Suppressor macrophage (primary cell): ENCODE data around the gene ELP5.

Experiments
- DNase-seq, 4 experiments: peaks; one replicate each; pipeline ENCODE4 v3.0.0-alpha.2; 2020 to 2022

The ELP5 gene

DNA sequence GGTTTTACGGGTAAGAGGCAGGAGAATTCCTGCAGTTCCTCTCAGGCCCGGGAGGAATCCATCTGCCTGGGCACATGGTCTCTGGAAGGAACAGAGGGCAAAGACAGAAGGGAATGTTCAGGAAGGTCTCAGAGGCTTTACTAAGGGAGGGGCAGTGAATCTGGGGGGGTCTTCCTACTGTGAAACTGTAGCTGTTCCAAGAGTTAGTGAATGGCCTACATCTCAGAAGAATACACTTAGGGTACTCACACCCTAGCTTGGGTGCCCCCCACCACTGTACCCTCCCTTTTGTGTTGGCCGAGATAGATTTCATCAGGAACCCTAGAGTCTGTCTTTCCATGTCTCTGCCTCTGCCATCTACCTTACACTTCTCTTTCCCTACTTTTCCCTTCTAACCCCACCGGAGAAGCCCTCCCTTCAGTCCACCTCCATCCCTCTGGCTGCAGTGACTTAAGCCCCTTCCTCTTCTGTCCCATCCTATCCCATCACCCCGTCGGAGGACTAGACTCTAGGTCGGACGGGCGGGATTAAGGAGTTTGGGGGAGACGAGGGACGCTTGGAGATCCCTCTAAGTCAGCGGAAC lies 32.7 kb upstream of the ELP5 start:
- peak in 3 of 4 experiments; percentile 19 to 27 (median 23) for DNase-seq

DNA sequence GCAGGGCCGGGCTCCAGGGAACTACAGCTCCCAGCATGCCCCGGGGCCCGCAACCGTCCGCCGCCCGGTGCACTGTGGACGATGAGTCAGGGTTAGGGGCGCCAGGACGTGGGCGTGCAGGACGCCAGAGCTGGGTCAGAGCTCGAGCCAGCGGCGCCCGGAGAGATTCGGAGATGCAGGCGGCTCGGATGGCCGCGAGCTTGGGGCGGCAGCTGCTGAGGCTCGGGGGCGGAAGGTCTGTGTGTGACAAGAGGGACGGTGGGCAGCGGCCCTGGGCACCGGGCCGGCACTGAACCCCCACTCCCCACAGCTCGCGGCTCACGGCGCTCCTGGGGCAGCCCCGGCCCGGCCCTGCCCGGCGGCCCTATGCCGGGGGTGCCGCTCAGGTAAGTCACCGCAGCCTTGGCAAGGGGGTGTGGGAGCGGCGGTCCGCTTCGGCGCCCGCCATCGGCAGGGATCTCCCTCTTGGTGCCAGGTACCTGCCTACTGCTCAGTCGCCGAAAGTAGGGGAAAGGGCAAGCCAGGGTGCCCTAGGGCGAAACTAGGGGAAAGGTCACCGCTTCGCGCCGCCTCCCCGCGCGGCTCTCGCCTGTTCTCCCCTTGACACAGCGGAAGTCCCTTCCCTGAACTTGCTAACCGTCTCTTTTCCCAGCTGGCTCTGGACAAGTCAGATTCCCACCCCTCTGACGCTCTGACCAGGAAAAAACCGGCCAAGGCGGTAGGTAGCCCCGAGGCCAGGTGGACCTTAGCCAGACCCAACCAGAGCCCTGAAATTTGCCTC lies 32.0 kb upstream of the ELP5 start, which contains the start of the genes ACADVL and DLG4:
ACADVL (plus strand) TSS at position 127 of the 781 bp plus-strand sequence; CDS start at position 174, 47 bp downstream.
DLG4 (minus strand) TSS at position 25 of the 781 bp plus-strand sequence.
- DNase-seq, result peak; percentile 86 to 93 (median 92)

DNA sequence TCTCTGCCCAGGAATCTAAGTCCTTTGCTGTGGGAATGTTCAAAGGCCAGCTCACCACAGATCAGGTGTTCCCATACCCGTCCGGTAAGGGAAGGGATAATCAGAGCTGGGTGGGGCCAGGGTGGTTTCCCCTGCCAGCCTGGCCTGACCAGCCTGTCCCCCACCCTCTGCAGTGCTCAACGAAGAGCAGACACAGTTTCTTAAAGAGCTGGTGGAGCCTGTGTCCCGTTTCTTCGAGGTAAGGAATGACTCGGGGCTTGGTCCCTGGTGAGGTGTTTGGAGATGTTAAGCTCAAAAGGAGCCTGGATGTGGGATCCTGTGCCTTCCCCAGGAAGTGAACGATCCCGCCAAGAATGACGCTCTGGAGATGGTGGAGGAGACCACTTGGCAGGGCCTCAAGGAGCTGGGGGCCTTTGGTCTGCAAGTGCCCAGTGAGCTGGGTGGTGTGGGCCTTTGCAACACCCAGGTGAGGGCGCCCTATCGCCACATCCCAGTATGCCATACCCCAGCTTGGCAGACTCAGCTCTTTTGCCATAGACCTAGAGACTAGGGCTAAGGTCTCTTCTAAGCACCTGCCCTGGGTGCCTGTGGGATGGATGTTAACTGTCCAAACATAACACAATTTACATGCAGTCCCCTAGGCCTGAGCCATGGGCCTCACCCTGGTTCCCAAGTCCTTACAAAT lies 31.3 kb upstream of the ELP5 start:
- peak; percentile 58 to 79 (median 66) for DNase-seq

DNA sequence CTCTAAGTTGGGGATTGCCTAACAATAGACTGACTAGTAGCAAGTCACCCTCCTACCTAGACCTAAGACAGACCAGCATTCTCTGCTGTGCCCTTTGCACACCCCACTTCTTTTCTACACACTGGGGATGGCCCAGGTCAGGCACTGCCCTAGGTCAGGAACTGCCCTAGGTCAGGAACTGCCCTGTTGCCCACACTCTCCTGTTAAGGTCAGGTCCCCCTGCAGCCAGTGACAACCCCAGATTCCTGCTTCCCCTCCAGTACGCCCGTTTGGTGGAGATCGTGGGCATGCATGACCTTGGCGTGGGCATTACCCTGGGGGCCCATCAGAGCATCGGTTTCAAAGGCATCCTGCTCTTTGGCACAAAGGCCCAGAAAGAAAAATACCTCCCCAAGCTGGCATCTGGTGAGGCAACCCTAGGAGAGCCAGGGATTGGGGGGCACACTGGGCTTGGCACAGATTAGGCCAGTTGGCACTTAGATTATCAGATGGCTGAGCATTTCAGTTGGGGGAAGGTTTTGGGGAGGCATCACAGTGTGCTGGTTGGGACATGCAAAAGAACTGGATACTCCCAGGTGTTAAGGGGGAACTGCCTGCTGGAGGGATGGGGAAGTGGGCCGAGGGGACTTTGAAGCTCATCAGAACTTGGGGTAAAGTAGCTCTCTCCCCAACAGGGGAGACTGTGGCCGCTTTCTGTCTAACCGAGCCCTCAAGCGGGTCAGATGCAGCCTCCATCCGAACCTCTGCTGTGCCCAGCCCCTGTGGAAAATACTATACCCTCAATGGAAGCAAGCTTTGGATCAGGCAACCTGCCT lies 30.5 kb upstream of the ELP5 start:
- no peak for DNase-seq

DNA sequence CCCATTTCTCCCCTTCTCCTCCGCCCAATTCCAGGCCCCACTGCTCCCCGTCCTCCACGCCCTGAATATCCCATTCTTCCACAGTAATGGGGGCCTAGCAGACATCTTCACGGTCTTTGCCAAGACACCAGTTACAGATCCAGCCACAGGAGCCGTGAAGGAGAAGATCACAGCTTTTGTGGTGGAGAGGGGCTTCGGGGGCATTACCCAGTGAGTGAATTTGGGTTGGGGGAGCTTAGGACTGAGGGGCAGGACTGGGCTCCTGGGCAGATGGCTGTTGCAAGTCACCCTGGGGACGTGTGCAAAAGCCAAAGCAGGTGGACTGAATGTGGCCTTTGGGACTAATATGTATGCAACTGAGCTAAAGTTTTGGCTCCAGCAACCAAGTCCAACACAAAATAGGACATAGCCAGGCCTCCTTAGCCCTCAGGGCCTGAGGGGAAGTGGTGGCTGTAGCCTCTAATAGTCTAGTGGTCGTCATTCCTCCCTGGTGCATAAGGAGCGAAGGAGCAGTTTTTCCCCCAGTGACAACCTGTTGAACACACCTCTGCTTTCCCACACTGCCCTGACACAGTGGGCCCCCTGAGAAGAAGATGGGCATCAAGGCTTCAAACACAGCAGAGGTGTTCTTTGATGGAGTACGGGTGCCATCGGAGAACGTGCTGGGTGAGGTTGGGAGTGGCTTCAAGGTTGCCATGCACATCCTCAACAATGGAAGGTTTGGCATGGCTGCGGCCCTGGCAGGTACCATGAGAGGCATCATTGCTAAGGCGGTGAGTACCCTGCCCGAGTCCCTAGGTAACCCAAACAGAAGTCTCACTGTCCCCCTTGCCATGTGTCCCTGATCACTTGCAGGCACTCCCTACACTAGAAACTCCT lies 29.7 kb upstream of the ELP5 start:
- no peak for DNase-seq

DNA sequence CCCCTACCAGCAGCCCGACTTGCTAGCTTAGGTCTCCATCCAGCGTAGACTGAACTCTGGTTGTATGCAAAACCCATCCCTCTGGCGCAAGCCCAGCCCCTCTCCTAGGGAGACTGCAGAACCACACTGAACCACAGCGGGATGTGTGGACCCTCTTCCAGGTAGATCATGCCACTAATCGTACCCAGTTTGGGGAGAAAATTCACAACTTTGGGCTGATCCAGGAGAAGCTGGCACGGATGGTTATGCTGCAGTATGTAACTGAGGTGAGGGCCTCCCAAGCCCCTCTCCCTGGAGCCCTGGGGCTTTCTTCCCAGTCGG lies 29.1 kb upstream of the ELP5 start:
- no peak for DNase-seq

DNA sequence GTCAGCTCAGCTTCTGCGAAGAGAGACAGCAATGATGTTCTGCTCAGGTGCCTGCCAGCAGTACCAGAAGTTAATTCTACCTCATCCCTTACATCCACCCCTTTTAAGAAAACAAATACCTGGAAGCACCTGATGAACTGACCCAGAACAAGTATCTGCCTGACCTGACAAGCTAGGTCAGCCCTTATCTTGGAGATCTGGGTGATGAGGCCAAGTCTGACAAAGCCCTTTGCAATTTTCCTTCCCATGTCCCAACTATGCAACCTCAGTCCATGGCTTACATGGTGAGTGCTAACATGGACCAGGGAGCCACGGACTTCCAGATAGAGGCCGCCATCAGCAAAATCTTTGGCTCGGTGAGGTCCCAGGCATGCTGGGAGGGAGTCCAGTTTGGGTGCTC lies 28.6 kb upstream of the ELP5 start:
- no peak for DNase-seq

DNA sequence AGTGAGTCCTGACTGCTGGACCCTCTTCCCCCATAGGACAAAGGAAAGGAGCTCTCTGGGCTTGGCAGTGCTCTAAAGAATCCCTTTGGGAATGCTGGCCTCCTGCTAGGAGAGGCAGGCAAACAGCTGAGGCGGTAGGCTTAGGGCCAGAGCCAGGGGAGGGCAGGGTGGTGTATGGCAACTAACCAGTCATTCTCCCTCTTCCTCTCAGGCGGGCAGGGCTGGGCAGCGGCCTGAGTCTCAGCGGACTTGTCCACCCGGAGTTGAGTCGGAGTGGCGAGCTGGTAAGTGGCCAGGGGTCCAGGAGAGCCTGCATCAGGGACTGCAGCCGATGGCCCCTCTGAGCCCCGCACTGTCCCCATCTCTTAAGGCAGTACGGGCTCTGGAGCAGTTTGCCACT lies 27.9 kb upstream of the ELP5 start:
- no peak for DNase-seq

DNA sequence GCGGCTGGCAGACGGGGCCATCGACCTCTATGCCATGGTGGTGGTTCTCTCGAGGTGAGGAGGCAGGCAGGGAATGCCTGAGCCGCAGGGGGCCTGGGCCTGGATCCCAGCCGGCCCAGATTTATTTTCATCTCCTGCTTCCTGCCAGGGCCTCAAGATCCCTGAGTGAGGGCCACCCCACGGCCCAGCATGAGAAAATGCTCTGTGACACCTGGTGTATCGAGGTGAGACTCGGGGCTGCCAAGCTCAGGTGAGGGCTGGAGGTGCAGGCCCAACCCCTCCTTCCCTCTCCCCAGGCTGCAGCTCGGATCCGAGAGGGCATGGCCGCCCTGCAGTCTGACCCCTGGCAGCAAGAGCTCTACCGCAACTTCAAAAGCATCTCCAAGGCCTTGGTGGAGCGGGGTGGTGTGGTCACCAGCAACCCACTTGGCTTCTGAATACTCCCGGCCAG lies 27.3 kb upstream of the ELP5 start:
- no peak for DNase-seq

DNA sequence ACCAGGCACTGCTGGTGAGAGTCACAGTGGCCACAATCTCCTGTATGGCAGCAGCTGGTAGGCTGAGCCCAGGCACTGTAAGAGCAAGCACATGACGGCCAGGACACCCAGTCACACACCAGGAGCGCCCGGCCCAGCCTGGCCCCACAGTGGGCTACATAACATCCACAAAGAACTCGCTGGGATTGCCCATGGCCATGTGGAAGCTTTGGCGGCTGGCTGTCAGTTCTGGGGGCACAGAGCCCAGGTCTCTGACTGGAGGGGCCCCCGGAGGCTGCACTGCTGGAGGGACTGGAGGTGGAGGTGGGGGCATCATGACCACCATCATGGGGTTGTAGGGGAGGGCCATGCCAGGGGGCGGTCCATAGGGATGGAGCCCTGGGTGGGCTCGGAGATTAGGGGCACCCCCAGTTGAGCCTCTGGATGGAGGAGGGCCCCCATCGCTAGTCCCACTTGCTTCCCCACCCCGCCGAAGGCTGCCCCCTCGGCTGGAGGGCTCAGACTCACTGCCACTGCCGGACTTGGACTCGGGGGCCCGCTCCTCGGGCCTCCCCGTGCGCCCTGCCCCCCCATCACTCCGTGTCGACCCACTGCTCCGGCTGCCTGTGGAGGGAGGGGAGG lies 26.2 kb upstream of the ELP5 start:
- DNase-seq, result no peak

DNA sequence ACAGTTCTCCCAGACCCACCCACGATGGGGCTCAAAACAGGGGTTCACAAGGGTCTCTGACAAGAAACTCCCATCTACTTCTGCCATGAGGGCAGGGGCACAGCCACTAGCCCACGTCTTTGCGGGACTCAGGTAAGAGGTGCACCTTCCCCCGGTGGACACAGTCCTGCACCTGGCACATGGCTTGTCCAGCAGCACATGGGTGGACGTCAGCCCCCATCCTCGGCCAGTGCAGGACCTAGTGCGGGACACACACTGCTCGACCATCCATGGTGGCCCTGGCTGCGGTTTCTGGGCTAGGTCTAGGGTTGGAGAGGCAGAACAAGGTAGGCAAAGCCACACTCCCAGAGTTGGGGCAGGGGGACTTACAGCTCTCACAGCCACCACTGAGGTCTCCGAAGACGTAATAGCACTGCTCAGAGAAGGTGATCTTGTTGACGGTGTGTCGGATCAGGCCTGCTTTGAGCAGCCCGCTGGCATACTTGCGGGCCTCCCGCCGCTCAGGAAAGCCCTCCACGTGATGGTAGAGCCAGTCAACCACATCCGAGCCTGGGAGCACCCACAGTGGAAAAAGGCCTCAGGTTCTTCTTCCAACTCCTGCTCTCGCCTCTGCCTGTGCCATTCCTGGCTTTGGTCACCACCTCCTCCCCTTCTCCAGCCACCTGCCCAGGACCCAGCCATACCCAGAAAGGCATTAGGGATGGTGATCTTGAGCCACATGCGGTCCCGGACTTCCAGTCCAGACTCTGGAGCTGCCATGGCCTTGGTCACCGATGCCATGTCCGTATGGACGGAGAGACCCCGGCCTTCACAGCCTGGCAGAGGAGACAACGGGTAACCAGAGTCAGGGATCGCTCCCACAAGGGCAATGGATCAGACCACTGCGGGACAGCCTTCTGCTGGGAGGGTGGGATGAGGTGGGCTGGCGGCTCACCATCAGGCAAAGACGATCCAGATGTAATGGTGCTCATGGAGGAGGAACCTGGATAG lies 25.0 kb upstream of the ELP5 start:
- no peak for DNase-seq

DNA sequence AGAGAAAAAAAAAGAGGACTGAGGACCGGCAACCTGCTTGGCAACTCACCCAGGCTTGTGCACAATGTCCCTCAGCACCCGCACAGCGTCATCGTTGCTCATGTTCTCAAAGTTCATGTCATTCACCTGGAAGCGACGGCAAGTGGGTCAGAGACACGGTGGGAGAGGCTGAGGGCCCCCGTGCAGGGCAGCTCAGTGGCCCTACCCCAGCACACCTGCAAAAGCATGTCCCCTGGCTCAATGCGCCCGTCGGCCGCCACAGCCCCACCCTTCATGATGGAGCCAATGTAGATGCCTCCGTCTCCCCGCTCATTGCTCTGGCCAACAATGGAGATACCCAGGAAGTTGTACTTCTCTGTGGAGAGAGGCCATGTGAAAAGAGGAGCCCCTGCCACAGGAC lies 23.1 kb upstream of the ELP5 start:
- DNase-seq, result no peak

DNA sequence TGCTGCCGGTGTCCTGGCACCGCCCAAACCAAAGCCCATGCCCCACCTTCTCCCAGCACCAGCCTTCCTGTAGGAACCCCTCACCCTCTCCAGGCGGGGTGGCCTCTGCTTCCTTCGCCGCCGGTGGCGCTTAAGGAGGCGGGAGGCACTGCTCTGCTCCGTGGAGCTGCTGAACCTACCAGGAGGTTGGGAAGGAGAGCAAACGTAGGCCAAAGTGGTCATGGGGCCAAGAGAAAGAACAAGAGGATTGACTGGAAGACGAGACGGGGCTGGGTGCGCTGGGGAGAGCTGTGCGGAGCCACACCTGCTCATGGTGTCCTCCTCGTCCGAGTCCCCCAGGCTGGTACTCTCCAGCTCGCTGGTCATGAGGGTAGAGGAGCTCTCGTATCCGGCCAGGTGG lies 22.5 kb upstream of the ELP5 start:
- DNase-seq, result no peak

DNA sequence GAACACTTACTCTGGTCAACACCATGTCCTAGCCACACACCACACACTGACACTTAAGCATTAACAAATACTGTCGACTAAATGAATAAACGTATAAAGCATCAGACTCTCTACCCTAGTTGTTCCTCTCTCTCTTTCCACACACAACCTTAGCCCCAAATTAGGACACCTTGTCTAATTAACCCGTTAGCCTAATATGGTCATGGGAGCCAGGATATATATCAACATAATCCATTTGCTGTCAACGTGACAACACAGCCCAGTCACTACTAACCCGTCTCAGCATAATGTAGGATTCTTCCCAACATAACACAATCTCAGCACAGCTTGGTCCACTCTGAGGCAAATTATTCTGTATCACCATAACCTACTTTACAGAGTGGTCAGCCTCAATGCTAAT lies 19.9 kb upstream of the ELP5 start:
- no peak for DNase-seq

DNA sequence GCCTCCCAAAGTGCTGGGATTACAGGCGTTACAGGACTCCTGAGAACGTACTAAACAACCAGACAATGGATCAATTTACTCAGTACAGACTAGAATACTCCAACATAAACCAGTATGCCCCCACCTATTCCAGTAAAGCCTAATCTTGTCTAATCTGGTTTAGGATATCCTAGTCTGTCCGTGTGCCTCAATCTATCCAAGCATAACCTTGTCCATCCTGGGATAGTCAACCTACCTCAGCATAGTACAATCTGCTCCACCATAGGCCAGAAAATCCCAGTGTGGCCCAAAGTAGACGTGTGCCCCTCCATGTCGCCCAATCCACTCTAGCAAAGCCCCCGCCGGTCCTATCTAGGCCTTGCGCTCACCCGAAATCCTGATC lies 18.3 kb upstream of the ELP5 start:
- DNase-seq, result no peak

DNA sequence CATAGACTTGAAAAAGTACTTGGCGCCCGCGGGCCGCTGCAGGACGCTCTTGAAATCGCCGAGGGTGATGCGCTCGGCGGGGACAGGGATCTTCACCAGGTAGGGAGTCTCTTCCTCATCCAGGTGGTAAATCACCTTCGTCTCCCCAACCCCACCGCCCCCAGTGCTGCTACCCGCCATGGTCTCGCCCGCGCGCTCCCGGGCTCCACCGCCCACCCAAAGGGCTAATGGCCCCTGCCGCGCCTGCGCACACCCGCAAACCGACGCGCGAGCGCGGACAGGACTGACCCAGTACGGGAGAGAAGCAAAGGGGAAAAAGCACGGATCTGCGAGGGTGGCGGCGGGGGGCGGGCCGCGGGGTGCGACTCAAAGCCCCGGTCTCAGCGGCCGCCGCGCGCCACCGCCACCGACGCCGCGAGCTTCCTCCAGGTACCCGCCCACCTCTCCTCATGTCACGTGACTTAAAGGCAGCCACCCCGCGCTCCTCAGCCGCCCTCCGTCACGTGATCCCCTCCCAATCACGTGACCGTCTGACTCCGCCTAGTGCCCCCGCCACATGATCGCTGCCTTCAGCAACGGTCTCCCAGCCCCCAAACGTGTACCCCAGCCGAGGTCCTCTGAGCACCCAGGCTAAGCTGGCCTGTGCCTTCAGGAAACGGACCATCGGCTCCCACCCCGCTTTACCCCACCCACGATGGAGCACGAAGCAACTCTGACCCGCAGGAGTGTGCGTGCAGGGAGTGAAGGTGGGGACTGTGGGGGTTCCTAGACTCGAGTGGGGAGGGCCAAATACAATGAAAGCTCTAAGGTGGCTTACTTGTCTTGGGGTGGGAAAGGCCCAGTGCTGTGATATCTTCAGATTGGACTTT lies 17.7 kb upstream of the ELP5 start, which contains the start of gene DVL2:
DVL2 (minus strand) TSS at position 435 of the 869 bp plus-strand sequence; CDS start at position 180, 255 bp downstream.
- peak; percentile 94 to 98 (median 97) for DNase-seq

DNA sequence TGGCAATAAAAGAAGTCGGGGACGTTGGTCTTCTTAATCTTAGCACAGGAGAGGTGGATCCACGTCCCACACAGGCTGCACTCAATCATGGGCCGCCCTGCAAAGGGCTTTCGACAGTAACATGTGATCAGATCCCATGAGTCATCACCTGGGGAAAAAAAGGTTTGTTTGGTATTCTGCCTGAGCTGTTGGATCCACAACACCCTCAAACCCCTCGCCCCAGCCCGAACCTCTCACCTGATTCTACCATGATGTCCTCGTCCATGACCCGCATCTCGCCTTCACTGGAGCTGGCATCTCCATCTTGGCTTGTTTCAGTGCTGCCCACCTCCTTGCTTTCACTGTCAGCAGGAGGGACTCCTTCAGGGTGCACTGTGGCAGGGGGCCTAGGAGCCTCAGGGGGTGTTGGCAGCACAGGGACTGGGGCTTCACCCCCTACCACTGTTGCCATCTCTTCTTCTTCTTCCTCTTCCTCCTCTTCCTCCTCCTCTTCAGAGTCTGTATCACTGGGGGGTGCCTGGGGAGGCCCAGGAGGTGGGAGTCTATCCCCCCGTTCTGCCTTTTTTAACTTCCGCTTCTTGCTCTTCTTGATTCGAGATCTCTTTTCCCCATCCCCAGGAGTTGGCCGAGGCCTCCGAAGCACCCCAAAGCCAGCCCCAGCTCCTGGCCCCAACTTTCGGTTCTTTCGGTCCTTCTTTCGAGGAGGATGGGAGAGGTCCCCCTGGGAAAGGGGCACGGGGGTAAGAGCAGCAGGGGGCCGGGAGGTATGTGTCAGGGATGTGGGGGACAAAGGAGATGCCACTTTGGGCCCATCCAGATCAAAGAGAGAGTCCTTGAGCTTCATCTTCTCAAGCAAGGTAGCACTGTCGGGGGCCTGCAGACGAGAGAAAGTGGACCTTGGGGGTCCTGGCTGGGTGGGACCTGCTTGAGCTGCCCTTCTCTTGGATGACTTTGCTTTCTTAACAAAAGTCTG lies 16.0 kb upstream of the ELP5 start:
- peak; percentile 9 to 57 (median 40) for DNase-seq

DNA sequence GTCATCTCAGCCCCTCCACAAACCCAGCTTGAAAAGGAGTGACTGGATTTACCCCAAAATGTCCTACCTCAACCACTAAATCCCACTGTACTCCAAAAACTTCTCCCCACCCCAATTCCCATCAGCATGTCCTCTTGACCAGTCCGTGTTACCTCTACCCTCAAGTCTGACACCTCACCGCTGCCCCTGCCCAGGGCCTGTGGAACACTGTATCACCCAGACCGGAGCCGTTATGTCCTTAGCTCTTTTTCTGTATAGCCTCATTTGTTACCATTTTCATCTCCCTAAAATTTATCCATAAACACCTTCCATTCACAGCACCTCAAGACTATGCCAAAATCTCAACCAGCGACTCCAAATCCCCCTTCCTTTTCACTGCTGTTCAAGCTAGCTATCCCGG lies 15.2 kb upstream of the ELP5 start:
- no peak for DNase-seq
